GM21737 (cell line): ENCODE results near the gene MCEMP1.

Source experiments
- ATAC-seq: cut with Tn5 transposase; IDR thresholded peaks from one replicate; pipeline ENCODE4 v1.9.1; 2021; ENCODE audit warnings: mild to moderate bottlenecking, moderate library complexity; ENCODE audit not compliant: unreplicated experiment

MCEMP1 gene

GRCh38 chr19:7670790-7671189, 6.1 kb upstream of the MCEMP1 start:
- no peak for ATAC-seq

GRCh38 chr19:7672522-7672921, 4.4 kb upstream of the MCEMP1 start:
- ATAC-seq: no peak

DNA sequence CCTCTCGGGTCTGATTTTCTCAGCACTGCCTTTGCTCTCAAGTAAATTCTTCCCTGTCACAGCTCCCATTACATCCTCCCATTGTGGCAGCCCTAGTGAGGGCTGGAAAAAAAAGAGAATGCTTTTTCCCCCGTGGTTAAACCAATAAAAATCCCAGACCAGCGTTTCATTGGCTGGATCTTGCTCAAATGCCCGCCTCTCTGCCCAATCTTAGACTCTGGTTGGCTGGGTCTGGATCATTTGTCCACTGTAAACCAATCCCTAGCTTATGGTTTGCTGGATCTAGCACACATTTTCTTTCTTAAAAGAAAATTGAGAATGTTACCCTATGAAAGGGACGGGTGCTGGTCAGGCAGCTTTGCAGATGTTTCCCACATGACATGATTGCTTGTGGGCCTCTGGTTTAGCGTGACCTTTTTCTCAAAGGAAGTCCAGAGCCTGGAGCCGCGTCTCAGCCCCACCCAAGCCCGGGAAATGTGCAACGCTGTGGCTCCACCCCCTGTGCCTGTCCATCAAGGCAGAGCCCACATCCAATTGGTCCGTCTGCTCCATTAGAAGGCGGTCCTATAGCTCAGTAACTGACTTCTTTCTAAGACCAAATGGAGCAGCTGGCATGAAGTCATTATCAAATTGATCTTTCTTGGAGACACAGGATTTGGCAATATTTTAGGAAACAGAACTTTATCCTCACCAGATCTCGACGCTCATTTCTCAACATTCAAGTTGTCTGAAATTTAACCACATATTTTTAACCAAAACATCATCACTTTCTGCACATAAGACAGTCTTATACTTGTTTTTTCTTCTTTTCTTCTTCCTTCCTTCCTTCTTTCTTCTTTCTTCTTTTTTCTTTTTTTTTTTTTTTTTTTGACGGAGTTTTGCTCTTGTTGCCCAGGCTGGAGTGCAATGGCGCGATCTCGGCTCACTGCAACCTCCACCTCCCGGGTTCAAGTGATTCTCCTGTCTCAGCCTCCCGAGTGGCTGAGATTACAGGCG, 2.6 kb upstream of the MCEMP1 start:
- ATAC-seq: no peak

DNA sequence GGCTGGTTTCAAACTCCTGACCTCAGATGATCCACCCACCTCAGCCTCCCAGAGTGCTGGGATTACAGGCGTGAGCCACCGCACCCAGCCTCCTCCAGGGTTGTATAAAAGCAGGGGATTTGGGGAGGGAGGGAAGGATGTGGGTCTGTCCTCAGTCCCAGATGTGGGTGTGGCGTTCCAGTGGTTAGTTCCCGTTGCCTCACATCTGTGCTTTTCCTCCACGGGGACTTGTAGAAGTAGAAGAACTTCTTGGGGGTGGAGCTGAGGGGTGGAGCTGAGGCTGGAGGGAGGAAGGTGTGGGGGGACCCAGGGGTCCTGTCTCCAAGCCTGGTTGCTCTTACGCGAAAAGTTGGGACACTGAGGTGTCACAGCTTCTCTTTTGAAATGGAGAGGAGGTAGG, 514 bp upstream of the MCEMP1 start:
- no peak for ATAC-seq

DNA sequence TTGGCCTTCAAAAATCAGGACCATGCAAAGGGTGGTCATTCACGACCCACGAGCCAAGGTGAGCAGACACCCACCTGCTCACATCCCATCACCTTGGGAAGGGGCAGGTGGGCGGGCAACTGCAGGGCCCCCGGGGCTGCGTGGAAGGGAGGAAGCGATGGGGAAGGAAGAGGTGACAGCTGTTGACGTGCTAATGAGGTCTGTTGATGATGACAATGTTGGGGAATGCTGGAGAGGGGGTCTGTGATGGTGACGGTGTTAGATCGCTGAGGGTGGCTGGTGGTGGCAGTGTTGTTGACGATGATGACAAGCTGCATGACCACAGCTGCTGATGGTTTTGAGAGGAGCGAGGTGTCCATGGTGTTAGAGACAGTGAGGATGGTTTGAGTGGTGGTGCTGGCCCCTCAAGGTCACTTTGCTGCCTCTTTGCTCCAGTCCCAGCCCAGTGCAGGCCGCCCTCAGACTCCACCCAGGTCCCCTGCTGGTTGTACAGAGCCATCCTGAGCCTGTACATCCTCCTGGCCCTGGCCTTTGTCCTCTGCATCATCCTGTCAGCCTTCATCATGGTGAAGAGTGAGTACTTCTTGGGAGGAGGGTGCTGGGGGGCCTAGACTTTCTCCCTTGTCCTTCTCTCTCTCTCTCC, 900 bp downstream of the MCEMP1 start:
- no peak for ATAC-seq

DNA sequence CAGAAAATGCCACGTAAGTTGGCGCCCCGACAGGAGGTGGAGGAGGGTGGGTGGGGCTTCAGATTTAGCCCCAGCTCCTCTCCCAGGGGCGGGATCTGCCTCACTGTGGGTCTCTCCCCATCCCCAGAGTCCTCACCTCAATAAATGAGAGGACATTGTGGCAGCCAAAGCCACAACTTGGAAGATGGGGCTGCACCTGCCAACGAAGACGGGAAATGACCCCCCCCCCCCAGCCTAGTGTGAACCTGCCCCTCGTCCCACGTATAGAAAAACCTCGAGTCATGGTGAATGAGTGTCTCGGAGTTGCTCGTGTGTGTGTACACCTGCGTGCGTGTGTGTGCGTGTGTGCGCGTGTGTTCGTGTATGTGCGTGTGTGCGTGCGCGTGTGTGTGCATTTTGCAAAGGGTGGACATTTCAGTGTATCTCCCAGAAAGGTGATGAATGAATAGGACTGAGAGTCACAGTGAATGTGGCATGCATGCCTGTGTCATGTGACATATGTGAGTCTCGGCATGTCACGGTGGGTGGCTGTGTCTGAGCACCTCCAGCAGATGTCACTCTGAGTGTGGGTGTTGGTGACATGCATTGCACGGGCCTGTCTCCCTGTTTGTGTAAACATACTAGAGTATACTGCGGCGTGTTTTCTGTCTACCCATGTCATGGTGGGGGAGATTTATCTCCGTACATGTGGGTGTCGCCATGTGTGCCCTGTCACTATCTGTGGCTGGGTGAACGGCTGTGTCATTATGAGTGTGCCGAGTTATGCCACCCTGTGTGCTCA, 2.3 kb downstream of the MCEMP1 start:
- no peak for ATAC-seq

- ATAC-seq: no peak
These were observed 3.1 kb downstream of the MCEMP1 start for GRCh38 chr19:7679771-7680605.

DNA sequence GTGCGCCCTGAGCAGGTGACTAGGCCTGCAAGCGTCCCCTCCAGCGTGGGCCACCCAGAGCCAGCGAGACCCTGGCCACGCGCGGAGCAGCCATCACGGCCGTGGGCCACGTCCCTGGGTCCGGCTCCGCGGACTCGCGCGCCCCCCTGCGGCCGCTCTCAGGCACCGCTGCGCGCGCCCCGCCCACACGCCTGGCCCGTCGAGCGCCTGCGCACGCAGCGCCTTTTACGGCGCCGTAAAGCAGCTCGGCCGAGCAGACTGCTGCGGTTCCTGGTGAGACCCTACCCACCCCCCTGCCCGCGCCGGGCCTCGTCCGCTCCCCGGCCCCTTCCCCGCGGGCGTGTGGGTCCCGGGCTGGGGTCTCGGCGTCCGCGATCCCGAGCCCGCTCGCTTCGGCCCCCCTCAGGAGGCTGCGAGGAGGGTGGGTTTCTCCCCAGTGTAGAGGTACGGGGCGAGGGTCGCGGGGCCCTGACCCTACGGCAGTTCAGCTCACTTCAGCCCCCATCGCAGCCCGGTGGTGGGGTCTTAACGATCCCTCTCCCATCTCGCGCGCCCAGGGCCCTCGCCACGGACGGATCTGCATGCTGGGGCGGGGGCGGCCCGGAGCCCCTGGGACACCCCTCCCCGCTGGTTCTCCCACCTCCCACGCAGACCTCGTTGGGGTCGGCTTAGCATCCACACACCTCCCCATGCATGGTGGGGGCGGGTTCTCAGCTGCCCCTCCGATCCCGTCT, 3.9 kb downstream of the MCEMP1 start, which contains the start of gene TRAPPC5:
Gene TRAPPC5, plus strand, starts transcription at position 228 of the 734 bp plus-strand sequence. CDS start 1,421 bp downstream, outside the sequence.
- peak; percentile 49 for ATAC-seq

- ATAC-seq: peak; percentile 25
These were observed 4.7 kb downstream of the MCEMP1 start for GRCh38 chr19:7681340-7682174.

DNA sequence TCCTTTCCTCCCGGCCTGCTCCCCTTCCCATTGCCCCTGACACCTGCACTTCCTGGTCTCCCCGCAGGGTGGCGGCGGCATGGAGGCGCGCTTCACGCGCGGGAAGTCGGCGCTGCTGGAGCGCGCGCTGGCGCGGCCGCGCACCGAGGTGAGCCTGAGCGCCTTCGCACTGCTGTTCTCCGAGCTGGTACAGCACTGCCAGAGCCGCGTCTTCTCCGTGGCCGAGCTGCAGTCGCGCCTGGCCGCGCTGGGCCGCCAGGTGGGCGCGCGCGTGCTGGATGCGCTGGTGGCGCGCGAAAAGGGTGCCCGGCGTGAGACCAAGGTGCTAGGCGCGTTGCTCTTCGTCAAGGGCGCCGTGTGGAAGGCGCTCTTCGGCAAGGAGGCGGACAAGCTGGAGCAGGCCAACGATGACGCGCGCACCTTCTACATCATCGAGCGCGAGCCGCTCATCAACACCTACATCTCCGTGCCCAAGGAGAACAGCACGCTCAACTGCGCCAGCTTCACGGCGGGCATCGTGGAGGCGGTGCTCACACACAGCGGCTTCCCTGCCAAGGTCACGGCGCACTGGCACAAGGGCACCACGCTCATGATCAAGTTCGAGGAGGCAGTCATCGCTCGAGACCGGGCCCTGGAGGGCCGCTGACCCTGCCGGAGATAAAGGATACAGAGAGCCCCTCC, 5.4 kb downstream of the MCEMP1 start:
- ATAC-seq: no peak

GRCh38 chr19:7685546-7686445, 8.9 kb downstream of the MCEMP1 start:
- no peak for ATAC-seq

- ATAC-seq: no peak
These were observed 10.3 kb downstream of the MCEMP1 start for GRCh38 chr19:7687177-7687576.

- ATAC-seq: no peak
These were observed 12.3 kb downstream of the MCEMP1 start for GRCh38 chr19:7689165-7689564.

GRCh38 chr19:7690779-7691258, 13.9 kb downstream of the MCEMP1 start:
- ATAC-seq: no peak

DNA sequence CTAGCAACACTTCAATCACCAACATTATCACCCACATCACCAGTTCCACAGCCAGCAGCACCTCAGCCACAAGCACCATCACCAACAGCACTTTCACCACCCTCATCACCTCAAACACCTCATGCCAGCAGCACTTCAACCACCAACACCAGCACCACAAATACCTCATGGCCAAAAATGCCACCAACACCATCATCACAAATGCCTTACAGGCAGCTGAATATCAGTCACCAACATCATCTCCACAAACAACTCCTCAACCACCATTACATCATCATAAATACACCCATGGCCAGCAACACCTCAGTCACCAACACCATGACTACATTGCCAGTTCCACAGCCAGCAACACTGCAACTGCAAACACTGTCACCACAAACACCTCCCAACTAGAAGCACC, 14.6 kb downstream of the MCEMP1 start:
- ATAC-seq: no peak

DNA sequence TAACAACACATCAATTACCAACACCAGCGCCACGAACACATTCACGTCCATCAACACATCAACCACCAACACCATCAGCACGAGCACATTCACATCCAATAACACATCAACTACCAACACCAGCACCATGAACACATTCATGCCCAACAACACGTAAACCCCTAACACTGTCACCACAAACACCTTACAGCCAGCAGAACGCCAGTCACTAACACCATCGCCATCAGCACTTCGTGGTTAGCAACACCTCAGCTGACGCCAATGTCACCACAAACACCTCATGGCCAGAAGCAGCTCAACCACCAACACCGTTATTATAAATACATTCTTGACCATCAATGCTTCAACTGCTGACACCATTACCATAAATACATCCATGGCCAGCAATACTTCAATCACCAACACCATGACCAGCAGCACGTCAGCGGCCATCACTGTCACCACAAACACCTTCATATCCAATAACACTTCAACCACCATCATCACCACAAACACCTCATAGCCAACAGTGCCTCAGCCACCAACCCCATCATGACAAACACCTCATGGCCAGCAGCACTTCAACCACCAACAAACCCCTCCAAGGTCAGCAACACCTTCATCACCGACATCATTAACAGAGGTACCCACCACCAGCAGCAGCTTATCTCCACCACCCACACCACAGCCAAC, 15.7 kb downstream of the MCEMP1 start:
- no peak for ATAC-seq
